Kidney epithelial cell (primary cell): ENCODE data around the gene DHRS13. TPM values are rescaled to one million over a fixed set of nuclear protein-coding genes. Genes with fewer than 3 reads are reported as not detected.
"Not testable (repeated sequence)": the region's sequence is repeated elsewhere in the genome, so short reads cannot be mapped to it uniquely, and the experiment has no call there.

Experiments
- DNase-seq: peaks from one replicate; pipeline ENCODE4 v3.0.0-alpha.2; 2010; ENCODE audit warnings: low read depth
- H3K27me3 ChIP-seq: 2 replicates; pipeline ENCODE4 v1.6.0; 2011; ENCODE audit warnings: low read length; ENCODE audit not compliant: control insufficient read depth, insufficient read depth
- H3K36me3 ChIP-seq: 2 replicates; pipeline ENCODE4 v1.5.1; 2011; ENCODE audit warnings: low read length; ENCODE audit not compliant: control insufficient read depth, insufficient read depth
- H3K4me3 ChIP-seq: 2 replicates; pipeline ENCODE4 v1.5.1; 2011; ENCODE audit warnings: low read depth, mild to moderate bottlenecking, control low read depth, low read length
- CTCF ChIP-seq: IDR thresholded peaks from 2 replicates; pipeline ENCODE4 v1.5.1; 2011; ENCODE audit warnings: mild to moderate bottlenecking, moderate library complexity, low read length, control low read depth, inconsistent platforms; ENCODE audit not compliant: insufficient read depth, poor library complexity, severe bottlenecking
- total RNA-seq: library from RNA; depleted of rRNA; stranded (reverse); fragments of >200 nt; gene quantifications from 2 replicates; pipeline ENCODE4 v1.2.3, GENCODE V29; 2015

Gene DHRS13
- total RNA-seq, 1 donor from 2014 or later = 12.7 TPM

- no peak overlapping the region for H3K4me3 ChIP-seq
- H3K27me3 ChIP-seq = no peaks in the 10 kb centered on the region
- TF ChIP-seq CTCF = no peak
- H3K36me3 ChIP-seq = peaks cover 1% of the 10 kb centered on the region
- DNase-seq = no peak
Observed at GRCh38 chr17:28879886-28880571, 22.9 kb downstream of the DHRS13 start.

GRCh38 chr17:28878981-28879380, 23.9 kb downstream of the DHRS13 start:
- TF ChIP-seq CTCF = peak; percentile 49
- Histone ChIP-seq H3K4me3 (no peak overlapping the region), H3K36me3 (peaks cover 1% of the 10 kb centered on the region), H3K27me3 (no peaks in the 10 kb centered on the region)
- DNase-seq = no peak

- TF ChIP-seq CTCF = no peak
- Histone ChIP-seq H3K4me3 (no peak overlapping the region), H3K36me3 (peaks cover 1% of the 10 kb centered on the region), H3K27me3 (no peaks in the 10 kb centered on the region)
- DNase-seq = no peak
Observed at GRCh38 chr17:28878158-28878910, 24.5 kb downstream of the DHRS13 start.

GRCh38 chr17:28877150-28877711, 25.6 kb downstream of the DHRS13 start:
- not testable (repeated sequence) for DNase-seq, H3K27me3 ChIP-seq, H3K4me3 ChIP-seq, H3K36me3 ChIP-seq

- Histone ChIP-seq H3K4me3 (no peak overlapping the region), H3K27me3 (no peaks in the 10 kb centered on the region), H3K36me3 (peaks cover 1% of the 10 kb centered on the region)
- DNase-seq = no peak
- no peak for TF ChIP-seq CTCF
Observed at GRCh38 chr17:28875848-28876550, 26.9 kb downstream of the DHRS13 start.

GRCh38 chr17:28874750-28875149, 28.1 kb downstream of the DHRS13 start:
- Histone ChIP-seq H3K36me3 (no peaks in the 10 kb centered on the region), H3K27me3 (no peaks in the 10 kb centered on the region), H3K4me3 (no peak overlapping the region)
- TF ChIP-seq CTCF = no peak
- DNase-seq = no peak
